Left lung (tissue), 10 donors: ENCODE data around the gene PAXX. TPM values are rescaled to one million over a fixed set of nuclear protein-coding genes. Genes with fewer than 3 reads are reported as not detected.

Source experiments
- ATAC-seq: fragments of 200-7000 bp; cut with Tn5 transposase; one replicate; pipeline ENCODE4 v1.9.1; 2020; ENCODE audit warnings: moderate library complexity
- DNase-seq, 4 donors: peaks; one replicate each; pipeline ENCODE4 v3.0.0-alpha.2; 2013 to 2020
- H3K27ac ChIP-seq, 2 donors: fragments of 200-600 bp; sonication (generic) in 1 of 2; one replicate each; pipeline versions ENCODE4 v1.5.0 to v1.8.0; 2020 to 2021
- H3K27me3 ChIP-seq, 2 donors: fragments of 200-600 bp; sonication (generic) in 1 of 2; one replicate each; pipeline versions ENCODE4 v1.5.0 to v1.8.0; 2020 to 2021
- H3K36me3 ChIP-seq, 2 donors: fragments of 200-600 bp; sonication (generic) in 1 of 2; one replicate each; pipeline versions ENCODE4 v1.5.0 to v1.8.0; 2020 to 2021
- H3K4me1 ChIP-seq, 2 donors: fragments of 200-600 bp; one replicate each; pipeline ENCODE4 v1.8.0; 2021
- H3K4me3 ChIP-seq, 2 donors: fragments of 200-600 bp; sonication (generic) in 1 of 2; one replicate each; pipeline versions ENCODE4 v1.5.0 to v1.8.0; 2020 to 2021; ENCODE audit warnings: mild to moderate bottlenecking in 1 of 2
- H3K9me3 ChIP-seq, 2 donors: fragments of 200-600 bp; sonication (generic) in 1 of 2; one replicate each; pipeline versions ENCODE4 v1.5.0 to v1.8.0; 2020 to 2021
- intact Hi-C, 2 donors: fragments of 100-400 bp; cut with DNase I; formaldehyde crosslinking; loops; one replicate each; pipeline versions ENCODE4 v1.11.2 to v1.14.2; 2022
- polyA plus RNA-seq, 6 donors: library from polyadenylated mRNA; unstranded; fragments of 120-200 nt; gene quantifications; one replicate each; pipeline ENCODE4 v1.2.1, GENCODE V29; 2013; ENCODE audit not compliant: insufficient read length in 6 of 6
- total RNA-seq, 2 donors: library from RNA; stranded (reverse); fragmentation: NEBNext Ultra II Directional; extraction: Animal tissue kit (Norgen Biotek cat#: 25700); gene quantifications; one replicate each; pipeline ENCODE4 v1.2.1, GENCODE V29; 2021
- TF ChIP-seq, protein P1 (sequence below), 2 donors: fragments of 200-600 bp; sonication (generic) in 1 of 2; IDR thresholded peaks; one replicate each; pipeline versions ENCODE4 v1.5.0 to v1.8.0; 2021; ENCODE audit warnings: antibody characterized with exemption in 2 of 2
- donor health status: DM: no; HTN: yes; CAD: no.
- donor health status: DM: no; HTN: no; CAD: no.

Gene PAXX
- total and polyA plus RNA-seq, 8 donors = 28.1 to 56.6 (median 34.2) TPM

DNA sequence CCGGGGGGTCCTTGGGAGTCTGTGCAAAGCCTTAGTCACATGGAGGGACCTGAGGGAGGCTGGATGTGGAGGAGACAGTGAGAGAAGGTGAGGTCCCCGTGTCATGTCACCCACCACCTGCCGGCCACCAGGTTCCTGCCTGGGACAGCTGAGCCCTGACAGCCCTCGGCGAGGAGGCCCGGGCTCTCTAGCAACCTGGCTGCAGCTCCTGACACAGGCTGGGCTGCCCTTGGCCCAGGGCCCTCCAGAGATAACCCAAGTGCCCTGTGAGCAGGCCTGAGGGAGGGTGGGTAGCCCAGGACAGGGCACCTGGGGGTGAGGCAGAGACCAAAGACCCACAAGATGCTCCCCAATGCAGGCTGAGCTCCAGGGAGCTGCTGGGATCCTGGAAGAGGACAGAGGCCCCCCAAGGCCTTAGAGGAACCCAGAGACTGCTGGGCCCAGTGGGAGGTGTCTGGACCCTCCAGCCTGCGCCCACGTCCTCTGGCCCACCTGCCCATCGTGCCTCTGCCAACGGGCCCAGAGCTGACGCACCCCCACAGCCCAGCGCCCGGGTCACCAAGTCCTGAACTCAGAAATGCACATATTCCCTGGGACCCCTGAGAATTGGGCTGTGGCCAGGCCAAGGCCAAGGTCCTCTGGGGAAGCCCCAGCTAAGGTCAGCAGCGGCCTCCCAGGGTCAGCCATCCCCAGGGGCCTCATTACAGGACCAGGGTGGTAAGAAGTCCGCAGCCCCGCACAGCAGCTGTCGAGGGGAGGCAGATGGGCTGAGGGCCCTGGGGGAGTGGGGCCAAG is 23.7 kb upstream of the PAXX start:
- peaks cover 0 to 13% of the 10 kb centered on the region in 2 donors for H3K4me1 ChIP-seq
- intact Hi-C loops = no loop called here
- no peaks in the 10 kb centered on the region for H3K9me3 ChIP-seq
- no peak for DNase-seq
- H3K27ac ChIP-seq = no peak overlapping the region
- TF ChIP-seq, protein P1, sequence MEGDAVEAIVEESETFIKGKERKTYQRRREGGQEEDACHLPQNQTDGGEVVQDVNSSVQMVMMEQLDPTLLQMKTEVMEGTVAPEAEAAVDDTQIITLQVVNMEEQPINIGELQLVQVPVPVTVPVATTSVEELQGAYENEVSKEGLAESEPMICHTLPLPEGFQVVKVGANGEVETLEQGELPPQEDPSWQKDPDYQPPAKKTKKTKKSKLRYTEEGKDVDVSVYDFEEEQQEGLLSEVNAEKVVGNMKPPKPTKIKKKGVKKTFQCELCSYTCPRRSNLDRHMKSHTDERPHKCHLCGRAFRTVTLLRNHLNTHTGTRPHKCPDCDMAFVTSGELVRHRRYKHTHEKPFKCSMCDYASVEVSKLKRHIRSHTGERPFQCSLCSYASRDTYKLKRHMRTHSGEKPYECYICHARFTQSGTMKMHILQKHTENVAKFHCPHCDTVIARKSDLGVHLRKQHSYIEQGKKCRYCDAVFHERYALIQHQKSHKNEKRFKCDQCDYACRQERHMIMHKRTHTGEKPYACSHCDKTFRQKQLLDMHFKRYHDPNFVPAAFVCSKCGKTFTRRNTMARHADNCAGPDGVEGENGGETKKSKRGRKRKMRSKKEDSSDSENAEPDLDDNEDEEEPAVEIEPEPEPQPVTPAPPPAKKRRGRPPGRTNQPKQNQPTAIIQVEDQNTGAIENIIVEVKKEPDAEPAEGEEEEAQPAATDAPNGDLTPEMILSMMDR (IDR thresholded peaks at IDR 0.05) = no peak
- H3K4me3 ChIP-seq = no peak overlapping the region
- no peaks in the 10 kb centered on the region for H3K36me3 ChIP-seq
- H3K27me3 ChIP-seq = peaks cover 0 to 8% of the 10 kb centered on the region in 2 donors
- no peak for ATAC-seq

DNA sequence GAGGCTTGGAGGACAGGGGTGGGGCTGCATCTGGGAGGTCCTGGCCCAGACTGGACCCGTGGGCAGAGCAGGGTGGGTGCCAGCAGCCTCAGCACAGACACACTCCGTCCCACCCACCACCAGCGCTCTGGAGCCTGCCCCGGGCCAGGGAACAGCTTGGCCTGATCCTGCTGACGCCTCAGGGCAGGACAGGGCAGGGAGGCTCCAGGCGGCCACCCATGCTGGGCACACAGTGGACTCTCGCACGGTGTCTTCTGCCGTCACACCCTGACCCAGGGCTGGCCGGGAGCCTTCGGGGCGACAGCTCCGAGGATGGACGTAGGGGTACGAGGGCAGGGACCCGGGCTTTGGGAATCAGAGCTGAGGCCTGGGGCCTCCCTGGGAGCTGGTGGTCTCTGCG is 23.1 kb upstream of the PAXX start:
- Histone ChIP-seq H3K27ac (no peak overlapping the region), H3K36me3 (no peaks in the 10 kb centered on the region), H3K27me3 (peaks cover 0 to 8% of the 10 kb centered on the region in 2 donors), H3K4me3 (no peak overlapping the region), H3K9me3 (no peaks in the 10 kb centered on the region), H3K4me1 (peaks cover 0 to 16% of the 10 kb centered on the region in 2 donors)
- TF ChIP-seq, protein P1 (IDR thresholded peaks at IDR 0.05) = no peak
- ATAC-seq (no peak), DNase-seq (no peak)
- intact Hi-C loops = no loop called here

DNA sequence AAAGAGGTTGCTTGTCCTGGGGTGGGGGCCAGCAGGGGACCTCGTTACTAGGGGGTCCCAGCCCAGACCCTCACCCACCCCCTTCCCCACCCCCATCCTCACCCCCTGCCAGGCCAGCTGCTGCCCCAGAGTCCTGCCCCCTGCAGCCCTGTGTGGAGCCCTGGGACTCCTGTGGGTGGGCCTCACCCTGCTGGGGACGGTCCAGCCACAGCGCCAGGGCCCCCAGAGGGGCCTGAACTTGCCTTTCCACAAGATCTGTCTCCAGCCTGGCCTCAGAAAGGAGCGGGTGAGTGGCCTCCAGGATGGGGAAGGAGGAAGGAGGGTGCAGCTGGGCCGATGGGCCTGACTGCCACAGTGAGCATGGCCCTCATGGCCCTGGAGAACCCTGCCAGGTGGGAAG is 22.4 kb upstream of the PAXX start:
- Histone ChIP-seq H3K9me3 (no peaks in the 10 kb centered on the region), H3K27me3 (peaks cover 0 to 8% of the 10 kb centered on the region in 2 donors), H3K27ac (no peak overlapping the region), H3K4me1 (peaks cover 0 to 18% of the 10 kb centered on the region in 2 donors), H3K36me3 (no peaks in the 10 kb centered on the region), H3K4me3 (no peak overlapping the region)
- DNase-seq (no peak), ATAC-seq (no peak)
- TF ChIP-seq, protein P1 (IDR thresholded peaks at IDR 0.05) = no peak
- intact Hi-C loops = no loop called here

DNA sequence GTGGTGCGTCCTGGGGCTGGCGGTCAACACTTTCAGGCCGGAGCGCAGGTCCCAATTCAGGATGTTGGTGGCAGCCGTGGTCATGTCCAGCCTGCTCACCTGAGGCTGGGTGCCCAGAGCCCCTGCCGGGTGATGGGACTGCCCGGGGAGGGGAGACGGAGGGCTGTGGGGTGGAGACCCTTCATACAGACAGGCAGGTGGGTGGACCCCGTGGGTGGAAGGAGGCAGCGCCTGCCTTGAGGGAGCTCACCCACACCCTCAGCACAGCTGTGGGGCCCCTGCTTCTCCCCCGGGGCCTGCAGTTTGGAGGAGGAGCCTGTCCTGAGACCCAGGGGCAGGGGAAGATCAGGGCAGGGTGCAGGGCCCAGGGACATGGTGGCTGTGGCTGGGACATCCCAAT is 21.9 kb upstream of the PAXX start:
- H3K27me3 ChIP-seq = peaks cover 0 to 8% of the 10 kb centered on the region in 2 donors
- H3K27ac ChIP-seq = no peak overlapping the region
- no peak overlapping the region for H3K4me3 ChIP-seq
- intact Hi-C loops = no loop called here
- no peaks in the 10 kb centered on the region for H3K36me3 ChIP-seq
- ATAC-seq (no peak), DNase-seq (no peak)
- H3K9me3 ChIP-seq = no peaks in the 10 kb centered on the region
- TF ChIP-seq, protein P1 (IDR thresholded peaks at IDR 0.05) = no peak
- peaks cover under 1 to 24% of the 10 kb centered on the region in 2 donors for H3K4me1 ChIP-seq

DNA sequence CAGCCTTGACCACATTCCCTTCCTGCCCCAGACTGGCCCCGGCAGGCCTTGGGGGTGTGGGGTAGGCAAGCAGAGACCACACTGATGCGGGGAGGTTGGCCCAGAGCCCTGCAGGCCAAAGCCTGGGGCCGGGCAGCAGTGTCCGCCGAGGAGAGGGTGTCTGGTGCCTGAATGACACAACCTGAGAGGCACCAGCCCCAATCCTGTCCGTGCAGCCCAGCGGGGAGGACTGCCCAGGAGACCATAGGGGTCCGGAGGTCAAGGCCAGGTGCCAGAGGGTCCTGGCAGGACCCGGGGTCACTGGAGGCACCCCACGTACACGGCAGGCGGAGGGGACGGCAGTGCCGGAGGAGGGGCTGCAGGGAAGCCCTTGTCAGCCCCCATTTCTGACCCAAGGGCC is 20.5 kb upstream of the PAXX start:
- H3K36me3 ChIP-seq = no peaks in the 10 kb centered on the region
- H3K27me3 ChIP-seq = peaks cover 0 to 12% of the 10 kb centered on the region in 2 donors
- no peak overlapping the region for H3K4me3 ChIP-seq
- H3K4me1 ChIP-seq = peaks cover 8 to 30% of the 10 kb centered on the region in 2 donors
- no peak for DNase-seq
- H3K27ac ChIP-seq = no peak overlapping the region
- TF ChIP-seq, protein P1 (IDR thresholded peaks at IDR 0.05) = no peak
- intact Hi-C loops = no loop called here
- no peak for ATAC-seq
- H3K9me3 ChIP-seq = no peaks in the 10 kb centered on the region
